ENCODE data around the gene UGT1A9. TPM values are rescaled to one million over a fixed set of nuclear protein-coding genes. Genes with fewer than 3 reads are reported as not detected.

UGT1A9 gene
- total RNA-seq, 1 experiment from 2014 or later: not detected

- Histone ChIP-seq H2BK5ac (ENCODE audit: insufficient read length, low read length) (no peak overlapping the region), H2BK20ac (ENCODE audit: low read depth, low read length, poor library complexity, severe bottlenecking) (no peak overlapping the region), H2BK15ac (ENCODE audit: low read depth, low read length) (no peak overlapping the region), H3K4me1 (ENCODE audit: insufficient read depth, low read length) (no peaks in the 10 kb centered on the region), H4K20me1 (ENCODE audit: control insufficient read depth, insufficient read depth, insufficient read length) (no peaks in the 10 kb centered on the region), H3K23me2 (ENCODE audit: insufficient read length, low read depth, low read length, poor library complexity, severe bottlenecking) (no peaks in the 10 kb centered on the region), H3K56ac (ENCODE audit: insufficient read length, low read depth, low read length) (no peak overlapping the region), H4K8ac (replicated peaks; ENCODE audit: insufficient read length, low read depth, low read length) (no peak overlapping the region), H3K18ac (ENCODE audit: insufficient read length, low read depth, low read length) (no peak overlapping the region), H3K79me2 (ENCODE audit: insufficient read depth, low read length) (no peaks in the 10 kb centered on the region), H4K91ac (ENCODE audit: insufficient read length, low read depth, low read length) (no peak overlapping the region), H3K27me3 (ENCODE audit: insufficient read depth, low read length) (no peaks in the 10 kb centered on the region), H3K27ac (ENCODE audit: insufficient read length, low read depth, low read length) (no peak overlapping the region), H3K4me2 (ENCODE audit: insufficient read depth, insufficient read length, low read length) (no peak overlapping the region), H2AFZ (ENCODE audit: low read length) (no peak overlapping the region), H3K23ac (ENCODE audit: insufficient read length, low read depth, low read length) (no peak overlapping the region), H2BK120ac (ENCODE audit: low read depth, low read length, poor library complexity, severe bottlenecking) (no peak overlapping the region), H2BK12ac (ENCODE audit: insufficient read length, low read depth, low read length) (no peak overlapping the region), H3T11ph (ENCODE audit: low read length) (no peak overlapping the region), H2AK5ac (ENCODE audit: insufficient read length, low read length) (no peak overlapping the region), H3K14ac (ENCODE audit: insufficient read depth, low read length) (no peak overlapping the region; the same call in 1 of the 2 replicates), H3K4ac (ENCODE audit: low read depth, low read length) (no peak overlapping the region), H3K79me1 (ENCODE audit: insufficient read depth, low read depth, low read length, poor library complexity, severe bottlenecking) (no peaks in the 10 kb centered on the region), H3K9ac (ENCODE audit: extremely low read depth, insufficient read length, low read length) (no peak overlapping the region), H3K9me3 (ENCODE audit: control insufficient read depth, low read depth, low read length) (peaks cover 4% of the 10 kb centered on the region), H4K5ac (ENCODE audit: insufficient read length, low read depth, low read length) (no peak overlapping the region)
- Mint-ChIP-seq H3K27ac (no peak overlapping the region), H3K4me1 (no peaks in the 10 kb centered on the region), H3K27me3 (ENCODE audit: low read depth) (peaks cover 12% of the 10 kb centered on the region; the same call in 1 of the 2 replicates), H3K4me3 (no peak overlapping the region), H3K36me3 (ENCODE audit: insufficient read depth in 1 of 3, low read depth in 3 of 3) (peaks cover 1 to 4% (median 3%) of the 10 kb centered on the region in 3 experiments; a peak in 4 of 7 replicates), H3K9me3 (peaks cover 14 to 21% of the 10 kb centered on the region in 2 experiments; a peak in 4 of 5 replicates)
- no CpG with 5 or more reads among the region's 4 CpGs for WGBS (ENCODE audit: extremely low coverage, insufficient read length, low lambda C conversion rate)
- DNase-seq: no peak
- no peak for TF ChIP-seq CTCF (conservative IDR thresholded peaks at IDR 0.05)
These were observed 108.0 kb downstream of the UGT1A9 start for GRCh38 chr2:233779722-233780121.

All from H9 (cell line).